HepG2 (cell line): ENCODE data around the gene INHA. TPM values are rescaled to one million over a fixed set of nuclear protein-coding genes. Genes with fewer than 3 reads are reported as not detected.

ENCODE experiments used
- ATF5 ChIP-seq: sonication (generic); formaldehyde crosslinking; IDR thresholded peaks from 2 replicates; pipeline ENCODE4 v1.4.0; 2020; ENCODE audit warnings: mild to moderate bottlenecking, low read depth, missing genetic modification reagents
- ATF7-NPFF ChIP-seq: sonication (generic); formaldehyde crosslinking; IDR thresholded peaks from 2 replicates; pipeline ENCODE4 v1.8.1; 2023; ENCODE audit warnings: mild to moderate bottlenecking, low read depth, missing genetic modification reagents, moderate library complexity
- CSRNP2 ChIP-seq: sonication (generic); formaldehyde crosslinking; conservative IDR thresholded peaks from 2 replicates; pipeline ENCODE4 v1.8.0; 2022; ENCODE audit warnings: low read depth, missing genetic modification reagents
- HNRNPH1 ChIP-seq: fragments of 200-400 bp; formaldehyde crosslinking; optimal IDR thresholded peaks from 2 replicates; pipeline ENCODE3; 2017; ENCODE audit warnings: mild to moderate bottlenecking, low read depth, low read length
- HNRNPK ChIP-seq: fragments of 200-400 bp; formaldehyde crosslinking; IDR thresholded peaks from 2 replicates; pipeline ENCODE4 v1.6.1; 2018; ENCODE audit warnings: low read length, low read depth, moderate library complexity, mild to moderate bottlenecking; ENCODE audit not compliant: poor library complexity, severe bottlenecking
- HOXA7 ChIP-seq: sonication (generic); formaldehyde crosslinking; IDR thresholded peaks from 2 replicates; pipeline ENCODE4 v1.8.1; 2022; ENCODE audit warnings: mild to moderate bottlenecking, missing genetic modification reagents, moderate library complexity
- ISX ChIP-seq: sonication (generic); formaldehyde crosslinking; conservative IDR thresholded peaks from 2 replicates; pipeline ENCODE4 v1.5.0; 2020; ENCODE audit warnings: missing genetic modification reagents
- KLF15 ChIP-seq: sonication (generic); formaldehyde crosslinking; IDR thresholded peaks from 2 replicates; pipeline ENCODE4 v1.8.1; 2023; ENCODE audit warnings: borderline replicate concordance, mild to moderate bottlenecking, inconsistent platforms, missing genetic modification reagents, mixed read lengths
- MEIS1 ChIP-seq: sonication (generic); formaldehyde crosslinking; IDR thresholded peaks from 2 replicates; pipeline ENCODE4 v1.9.0; 2021; ENCODE audit warnings: mild to moderate bottlenecking, missing genetic modification reagents, moderate library complexity, borderline replicate concordance
- MLLT10 ChIP-seq: sonication (generic); formaldehyde crosslinking; IDR thresholded peaks from 2 replicates; pipeline ENCODE4 v1.4.0; 2020; ENCODE audit warnings: missing genetic modification reagents
- NFKB2 ChIP-seq: sonication (generic); formaldehyde crosslinking; IDR thresholded peaks from 2 replicates; pipeline ENCODE4 v1.4.0; 2020; ENCODE audit warnings: missing genetic modification reagents, borderline replicate concordance
- NFKBIZ ChIP-seq: IDR thresholded peaks from 2 replicates; pipeline ENCODE4 v1.6.1; 2018; ENCODE audit warnings: missing genetic modification reagents, missing compliant biosample characterization
- PITX1 ChIP-seq: sonication (generic); formaldehyde crosslinking; IDR thresholded peaks from 2 replicates; pipeline ENCODE4 v1.5.1; 2020; ENCODE audit warnings: mild to moderate bottlenecking, missing genetic modification reagents
- SALL1 ChIP-seq: sonication (generic); formaldehyde crosslinking; IDR thresholded peaks from 2 replicates; pipeline ENCODE4 v1.8.0; 2022; ENCODE audit warnings: mild to moderate bottlenecking, missing genetic modification reagents
- SMYD3 ChIP-seq: sonication (generic); formaldehyde crosslinking; IDR thresholded peaks from 2 replicates; pipeline ENCODE4 v1.8.1; 2023; ENCODE audit warnings: mild to moderate bottlenecking, missing genetic modification reagents
- TAF1 ChIP-seq: sonication (generic); formaldehyde crosslinking; IDR thresholded peaks from 2 replicates; pipeline ENCODE4 v1.4.0; 2020; ENCODE audit warnings: missing genetic modification reagents
- ZBTB14 ChIP-seq: sonication (generic); formaldehyde crosslinking; IDR thresholded peaks from 2 replicates; pipeline ENCODE4 v1.4.0; 2020; ENCODE audit warnings: missing genetic modification reagents
- ZBTB7A ChIP-seq: sonication (generic); formaldehyde crosslinking; IDR thresholded peaks from 2 replicates; pipeline ENCODE4 v1.8.0; 2022; ENCODE audit warnings: mild to moderate bottlenecking, missing genetic modification reagents
- ZFAT ChIP-seq: sonication (generic); formaldehyde crosslinking; conservative IDR thresholded peaks from 2 replicates; pipeline ENCODE4 v1.8.1; 2023; ENCODE audit warnings: missing genetic modification reagents, inconsistent platforms
- ZNF10 ChIP-seq: sonication (generic); formaldehyde crosslinking; IDR thresholded peaks from 2 replicates; pipeline ENCODE4 v1.4.0; 2020; ENCODE audit warnings: mild to moderate bottlenecking, low read depth, missing genetic modification reagents, borderline replicate concordance
- ZNF337 ChIP-seq: sonication (generic); formaldehyde crosslinking; IDR thresholded peaks from 2 replicates; pipeline ENCODE4 v1.5.1; 2020; ENCODE audit warnings: missing genetic modification reagents, low read depth, mild to moderate bottlenecking, borderline replicate concordance
- ZNF431 ChIP-seq: sonication (generic); formaldehyde crosslinking; IDR thresholded peaks from 2 replicates; pipeline ENCODE4 v1.9.0; 2022; ENCODE audit warnings: missing genetic modification reagents, low read depth, mild to moderate bottlenecking, borderline replicate concordance
- ZNF446 ChIP-seq: sonication (generic); formaldehyde crosslinking; IDR thresholded peaks from 2 replicates; pipeline ENCODE4 v1.5.0; 2020; ENCODE audit warnings: mild to moderate bottlenecking, missing genetic modification reagents
- ZNF460 ChIP-seq: sonication (generic); formaldehyde crosslinking; IDR thresholded peaks from 2 replicates; pipeline ENCODE4 v1.5.1; 2020; ENCODE audit warnings: missing genetic modification reagents, mild to moderate bottlenecking, borderline replicate concordance
- ZNF484 ChIP-seq: sonication (generic); formaldehyde crosslinking; IDR thresholded peaks from 2 replicates; pipeline ENCODE4 v1.5.1; 2020; ENCODE audit warnings: mild to moderate bottlenecking, low read depth, missing genetic modification reagents, borderline replicate concordance
- ZNF496 ChIP-seq: sonication (generic); formaldehyde crosslinking; IDR thresholded peaks from 2 replicates; pipeline ENCODE4 v1.8.1; 2023; ENCODE audit warnings: mild to moderate bottlenecking, moderate library complexity, missing genetic modification reagents; ENCODE audit not compliant: insufficient replicate concordance
- ZNF546 ChIP-seq: sonication (generic); formaldehyde crosslinking; conservative IDR thresholded peaks from 2 replicates; pipeline ENCODE4 v1.8.1; 2023; ENCODE audit warnings: mild to moderate bottlenecking, missing genetic modification reagents
- ZNF563 ChIP-seq: sonication (generic); formaldehyde crosslinking; IDR thresholded peaks from 2 replicates; pipeline ENCODE4 v1.8.0; 2022; ENCODE audit warnings: mild to moderate bottlenecking, moderate library complexity, missing genetic modification reagents
- ZNF773 ChIP-seq: sonication (generic); formaldehyde crosslinking; IDR thresholded peaks from 2 replicates; pipeline ENCODE4 v1.4.0; 2020; ENCODE audit warnings: missing genetic modification reagents, borderline replicate concordance
- ZNF83 ChIP-seq: sonication (generic); formaldehyde crosslinking; IDR thresholded peaks from 2 replicates; pipeline ENCODE4 v1.4.0; 2020; ENCODE audit warnings: missing genetic modification reagents, mild to moderate bottlenecking, borderline replicate concordance
- polyA plus RNA-seq, 8 experiments: library from polyadenylated mRNA; depleted of rRNA in 3 of 8; stranded (reverse) in 7 of 8; unstranded in 1 of 8; fragments of >200 nt; fragmentation: Illumina TruSeq in 4 of 8; extraction: Trizol in 4 of 8; gene quantifications; 2 replicates each; pipeline versions ENCODE4 v1.2.1 to v1.2.3, GENCODE V29; 2011 to 2016; ENCODE audit warnings: low read depth in 4 of 8, missing spikeins in 1 of 8, mixed read lengths in 1 of 8; ENCODE audit not compliant: insufficient read depth in 1 of 8
- total RNA-seq, 5 experiments: library from RNA; depleted of rRNA; stranded (reverse); fragments of >200 nt; fragmentation: Illumina TruSeq; extraction: Trizol; gene quantifications; 2 replicates each; pipeline ENCODE4 v1.2.3, GENCODE V29; 2016; ENCODE audit warnings: low read depth in 1 of 5

Gene INHA
- total and polyA plus RNA-seq, 2 of the 13 experiments (the other 11 are each of a cell fraction or from before 2014, with no cell fraction given) = 4.1 to 15.2 TPM

GRCh38 chr2:219570924-219571310 lies 1.2 kb upstream of the INHA start (continued):
- TF ChIP-seq ZNF563 (CRISPR knock-in tag) (peak; percentile 68), ZNF460 (CRISPR knock-in tag) (no peak), PITX1 (CRISPR knock-in tag) (no peak), ZNF10 (CRISPR knock-in tag) (no peak), ATF5 (no peak), ZFAT (no peak), ZBTB7A (CRISPR knock-in tag) (peak; percentile 7; the same call in 1 of the 2 replicates), TAF1 (CRISPR knock-in tag) (peak; percentile 39), CSRNP2 (CRISPR knock-in tag) (no peak; the same call in 1 of the 2 replicates), ZNF83 (CRISPR knock-in tag) (no peak), ZBTB14 (no peak), MEIS1 (CRISPR knock-in tag) (no peak), MLLT10 (CRISPR knock-in tag) (no peak), SALL1 (no peak), HOXA7 (CRISPR knock-in tag) (no peak), KLF15 (no peak), ZNF431 (no peak), HNRNPH1 (no peak), NFKBIZ (CRISPR knock-in tag) (no peak), HNRNPK (no peak), NFKB2 (peak; percentile 42; the same call in 1 of the 2 replicates), ISX (CRISPR knock-in tag) (0 out of 2 replicates have a peak, but pooled peaks have one; percentile 55), ZNF496 (CRISPR knock-in tag) (no peak), SMYD3 (no peak), ZNF484 (CRISPR knock-in tag) (no peak), ZNF546 (CRISPR knock-in tag) (no peak), ZNF446 (0 out of 2 replicates have a peak, but pooled peaks have one; percentile 2), ATF7-NPFF (CRISPR knock-in tag) (no peak), ZNF337 (CRISPR knock-in tag) (no peak), ZNF773 (CRISPR knock-in tag) (0 out of 2 replicates have a peak, but pooled peaks have one; percentile 59)
